Fibroblast of pulmonary artery (primary cell): ENCODE measurements around the gene ELL.

Experiments
- DNase-seq: peaks from one replicate; pipeline ENCODE4 v3.0.0-alpha.2; 2010; ENCODE audit warnings: low read depth
- H3K4me3 ChIP-seq: replicated peaks from 2 replicates; pipeline ENCODE4 v1.5.1; 2011; ENCODE audit warnings: low read depth, mild to moderate bottlenecking, control low read depth, low read length, moderate library complexity
- TF ChIP-seq, protein P1 (sequence below): IDR thresholded peaks from 2 replicates; pipeline ENCODE4 v1.5.1; 2011; ENCODE audit warnings: mild to moderate bottlenecking, control low read depth, low read length, inconsistent platforms; ENCODE audit errors: missing control alignments

The ELL gene

DNA sequence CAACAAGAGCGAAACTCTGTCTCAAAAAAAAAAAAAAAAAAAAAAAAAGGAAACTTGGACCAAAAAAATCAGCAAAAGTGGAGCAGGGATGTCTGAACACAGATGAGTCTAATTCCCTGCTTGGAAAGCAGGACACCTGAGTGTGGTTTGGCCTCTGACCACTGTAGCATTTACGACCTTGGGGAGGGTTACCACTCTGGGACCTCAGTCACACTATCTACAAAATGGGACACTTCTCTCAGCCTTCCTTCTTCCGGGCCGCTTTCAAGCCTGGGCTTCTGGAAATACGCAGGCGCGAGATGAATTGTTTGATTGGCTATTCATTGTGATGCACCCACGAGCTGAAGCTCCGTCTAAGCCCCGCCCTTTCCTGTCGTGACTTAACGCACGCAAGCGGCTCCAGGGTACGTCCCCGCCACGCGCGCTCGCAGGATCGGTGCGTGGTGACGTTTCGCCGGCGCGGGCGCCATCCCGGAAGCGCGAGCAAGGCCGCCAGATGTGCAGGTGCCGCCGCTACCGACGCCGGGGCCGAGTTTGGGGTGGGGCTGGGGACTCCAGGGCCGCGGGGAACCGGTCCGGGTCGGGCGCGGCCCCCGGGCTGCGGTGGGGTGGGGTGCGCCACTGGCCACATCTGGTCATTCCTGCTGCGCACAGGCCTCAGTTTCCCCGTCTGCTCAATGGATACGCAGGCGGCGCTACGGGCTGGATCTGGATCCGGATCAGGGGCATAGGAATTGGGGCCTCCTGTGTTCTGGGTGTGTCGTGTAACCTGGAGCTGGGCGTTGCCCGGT is 35.7 kb upstream of the ELL start, which contains the start of gene KXD1:
TSS of gene KXD1 (plus strand) at position 460 of the 791 bp plus-strand sequence. CDS start 4,187 bp downstream, outside the sequence.
- TF ChIP-seq, protein P1, sequence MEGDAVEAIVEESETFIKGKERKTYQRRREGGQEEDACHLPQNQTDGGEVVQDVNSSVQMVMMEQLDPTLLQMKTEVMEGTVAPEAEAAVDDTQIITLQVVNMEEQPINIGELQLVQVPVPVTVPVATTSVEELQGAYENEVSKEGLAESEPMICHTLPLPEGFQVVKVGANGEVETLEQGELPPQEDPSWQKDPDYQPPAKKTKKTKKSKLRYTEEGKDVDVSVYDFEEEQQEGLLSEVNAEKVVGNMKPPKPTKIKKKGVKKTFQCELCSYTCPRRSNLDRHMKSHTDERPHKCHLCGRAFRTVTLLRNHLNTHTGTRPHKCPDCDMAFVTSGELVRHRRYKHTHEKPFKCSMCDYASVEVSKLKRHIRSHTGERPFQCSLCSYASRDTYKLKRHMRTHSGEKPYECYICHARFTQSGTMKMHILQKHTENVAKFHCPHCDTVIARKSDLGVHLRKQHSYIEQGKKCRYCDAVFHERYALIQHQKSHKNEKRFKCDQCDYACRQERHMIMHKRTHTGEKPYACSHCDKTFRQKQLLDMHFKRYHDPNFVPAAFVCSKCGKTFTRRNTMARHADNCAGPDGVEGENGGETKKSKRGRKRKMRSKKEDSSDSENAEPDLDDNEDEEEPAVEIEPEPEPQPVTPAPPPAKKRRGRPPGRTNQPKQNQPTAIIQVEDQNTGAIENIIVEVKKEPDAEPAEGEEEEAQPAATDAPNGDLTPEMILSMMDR = no peak
- DNase-seq = peak; percentile 100
- peak within 1 kb of the TSS; percentile 99 for H3K4me3 ChIP-seq

DNA sequence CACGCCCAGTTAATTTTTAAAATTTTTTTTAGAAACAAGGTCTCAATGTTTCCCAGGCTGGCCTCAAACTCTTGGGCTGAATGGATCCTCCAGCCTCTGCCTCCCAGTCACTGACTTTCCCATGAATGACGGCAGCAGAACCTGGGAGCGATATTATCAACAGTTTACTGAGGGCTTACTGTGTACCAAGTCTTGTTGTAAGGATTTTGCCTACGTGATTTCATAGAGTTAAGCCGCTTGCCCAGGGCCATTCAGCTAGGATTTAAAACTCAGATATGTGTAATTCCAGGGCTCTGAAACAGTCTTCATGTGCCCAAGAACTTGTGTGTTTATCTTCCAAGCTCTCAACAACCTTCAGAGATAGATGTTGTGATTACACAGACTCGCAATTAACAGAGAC is 29.8 kb upstream of the ELL start:
- no peak for DNase-seq
- H3K4me3 ChIP-seq = no peak overlapping the region
- TF ChIP-seq, protein P1 = no peak

DNA sequence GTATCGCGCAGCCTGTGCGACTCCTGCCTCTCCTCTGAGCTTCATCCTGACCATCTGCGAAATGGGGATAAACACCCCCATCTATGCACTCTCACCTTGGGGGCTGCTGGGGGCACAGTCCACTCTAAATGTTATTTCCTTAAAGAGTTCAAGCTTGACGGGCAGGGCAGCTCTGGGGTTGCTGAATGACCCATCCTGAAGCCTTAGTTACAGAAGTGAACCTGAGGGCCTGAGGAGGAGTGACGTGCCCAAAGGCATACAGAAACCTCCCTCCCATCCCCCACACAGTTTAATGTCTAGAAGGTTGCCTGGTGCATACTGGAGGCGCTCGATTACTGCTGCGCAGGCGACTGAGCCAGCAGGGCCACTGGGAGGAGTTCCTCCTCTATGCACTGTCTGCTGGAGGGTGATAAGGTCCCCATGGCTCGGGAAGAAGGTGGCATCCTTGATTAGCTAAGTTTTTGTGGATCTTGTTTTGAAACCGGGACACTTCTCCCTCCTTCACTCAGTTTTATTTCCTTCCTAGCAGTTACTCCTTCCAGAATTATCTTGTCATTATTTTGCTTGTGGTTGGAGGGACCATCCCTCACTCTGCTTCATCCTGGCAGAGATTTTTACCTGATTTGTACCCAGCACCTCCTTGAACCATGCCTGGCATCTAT is 22.1 kb upstream of the ELL start:
- H3K4me3 ChIP-seq = peak overlapping the region; percentile 55
- peak; percentile 67 for DNase-seq
- TF ChIP-seq, protein P1 = no peak

DNA sequence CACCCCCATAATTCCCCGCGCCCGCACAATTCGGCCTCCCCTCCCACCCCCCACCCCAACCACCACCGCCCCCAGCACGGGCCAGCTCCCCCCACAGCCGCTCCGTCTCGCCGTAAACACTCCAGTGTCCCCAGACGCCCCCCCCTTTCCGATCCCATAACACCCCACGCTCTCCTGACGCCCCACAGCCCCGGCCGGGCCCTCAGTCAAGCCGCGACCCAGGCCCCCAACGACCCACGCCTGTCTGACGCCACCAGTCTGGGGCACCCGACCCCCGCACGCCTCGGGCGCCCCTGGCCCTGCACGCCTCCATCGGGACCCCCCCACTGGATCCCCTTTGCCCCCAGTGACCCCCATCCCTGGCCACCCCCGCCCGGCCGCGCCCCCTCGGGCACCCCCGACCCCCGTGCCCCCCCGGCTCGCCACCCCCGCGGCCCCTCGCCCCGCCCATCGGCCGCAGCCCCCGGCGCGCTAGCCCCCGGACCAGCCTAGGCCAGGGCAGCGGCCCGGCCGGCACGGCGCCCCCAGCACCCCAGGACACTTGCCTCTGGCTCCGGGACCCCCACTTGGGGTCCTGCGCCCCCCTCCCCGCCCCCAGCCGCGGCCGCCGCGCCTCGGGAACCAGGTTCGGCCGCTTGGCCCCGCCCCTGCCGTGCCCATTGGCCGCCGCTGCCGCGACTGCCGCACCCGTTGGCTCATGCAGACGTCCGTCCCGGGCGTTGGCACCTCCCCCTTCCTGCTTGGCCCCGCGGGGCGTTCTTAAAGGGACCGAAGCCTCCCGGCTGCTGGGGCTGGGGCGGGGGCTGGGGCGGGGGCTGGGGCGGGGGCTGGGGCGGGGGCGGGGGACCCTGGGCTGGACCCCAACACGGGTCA is 21.3 kb upstream of the ELL start, which contains the start of gene FKBP8:
TSS of gene FKBP8 (minus strand) at position 633 of the 873 bp plus-strand sequence. CDS start 1,603 bp downstream, outside the sequence.
- peak within 1 kb of the TSS; percentile 72 for H3K4me3 ChIP-seq
- TF ChIP-seq, protein P1 = no peak
- peak; percentile 86 for DNase-seq

DNA sequence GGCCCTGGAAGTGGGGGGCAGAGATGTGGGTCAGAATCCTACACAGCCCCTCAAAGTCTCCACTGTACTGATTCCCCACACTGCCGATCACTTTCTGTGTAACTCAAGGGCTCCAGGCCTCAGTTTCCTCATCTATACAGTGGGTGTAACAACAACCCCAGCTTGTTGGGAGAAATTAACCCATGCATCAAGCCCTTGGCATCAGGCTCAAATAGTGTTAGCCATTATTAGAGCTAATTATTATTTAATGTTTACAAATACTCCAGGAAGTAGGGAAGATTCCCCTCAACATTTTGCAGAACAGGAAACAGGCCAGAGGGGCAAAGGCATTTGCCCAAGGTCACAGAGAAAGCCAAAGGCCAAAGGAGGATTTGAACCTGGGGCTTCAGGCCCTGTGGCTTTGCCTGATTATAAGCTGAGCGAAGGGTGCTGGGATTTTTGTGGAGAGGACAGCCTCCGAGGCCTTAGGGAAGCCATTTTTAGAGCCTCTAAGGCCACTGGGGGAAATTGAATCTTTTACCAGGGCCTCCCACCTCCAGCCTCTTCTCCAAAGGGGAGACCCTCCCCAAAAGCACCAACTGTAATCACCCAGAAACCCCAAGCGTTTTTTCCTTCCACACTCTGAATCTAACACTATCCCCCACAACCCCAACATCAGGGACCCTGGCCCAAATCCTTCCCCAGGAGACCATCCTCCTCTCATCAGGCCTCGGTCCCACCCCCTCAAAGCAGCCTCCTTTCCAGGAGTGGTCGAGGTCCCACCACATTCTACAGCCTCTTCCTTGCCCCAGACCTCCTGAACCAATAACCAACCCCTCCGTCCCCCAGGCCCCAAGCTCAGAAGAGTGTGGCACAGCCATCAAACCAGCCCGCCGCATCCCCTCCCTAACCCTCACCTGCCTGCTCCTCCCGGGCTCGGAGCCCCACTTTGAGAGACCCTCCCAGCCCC is 20.4 kb upstream of the ELL start:
- TF ChIP-seq, protein P1 = no peak
- no peak for DNase-seq
- peak overlapping the region; percentile 72 for H3K4me3 ChIP-seq
